NCI-H2227 treated with DMSO at 0.1 percent for 48 hours (cell line): Measurements from ENCODE around the gene ZNF280A.

ENCODE experiments used
- DNase-seq: peaks from one replicate; lab custom pipeline; 2025; lab: John Stamatoyannopoulos, UW

The ZNF280A gene

GRCh38 chr22:22520020-22520656 is at the start of gene ZNF280A:
Gene ZNF280A, minus strand, starts transcription at chr22:22520270. Its CDS starts 4,640 bp downstream, at chr22:22515630.
- DNase-seq, result peak; percentile 3

GRCh38 chr22:22569218-22569617 is 49.1 kb upstream of the ZNF280A start:
- no peak for DNase-seq

- DNase-seq, result no peak
These were observed 45.9 kb upstream of the ZNF280A start for GRCh38 chr22:22565981-22566380.

- peak; percentile 84 for DNase-seq
These were observed 39.0 kb upstream of the ZNF280A start, which contains the start of gene PRAME for GRCh38 chr22:22558972-22559603. Gene PRAME, minus strand, starts transcription at chr22:22559265. Its CDS starts 2,433 bp downstream, at chr22:22556832.

DNA sequence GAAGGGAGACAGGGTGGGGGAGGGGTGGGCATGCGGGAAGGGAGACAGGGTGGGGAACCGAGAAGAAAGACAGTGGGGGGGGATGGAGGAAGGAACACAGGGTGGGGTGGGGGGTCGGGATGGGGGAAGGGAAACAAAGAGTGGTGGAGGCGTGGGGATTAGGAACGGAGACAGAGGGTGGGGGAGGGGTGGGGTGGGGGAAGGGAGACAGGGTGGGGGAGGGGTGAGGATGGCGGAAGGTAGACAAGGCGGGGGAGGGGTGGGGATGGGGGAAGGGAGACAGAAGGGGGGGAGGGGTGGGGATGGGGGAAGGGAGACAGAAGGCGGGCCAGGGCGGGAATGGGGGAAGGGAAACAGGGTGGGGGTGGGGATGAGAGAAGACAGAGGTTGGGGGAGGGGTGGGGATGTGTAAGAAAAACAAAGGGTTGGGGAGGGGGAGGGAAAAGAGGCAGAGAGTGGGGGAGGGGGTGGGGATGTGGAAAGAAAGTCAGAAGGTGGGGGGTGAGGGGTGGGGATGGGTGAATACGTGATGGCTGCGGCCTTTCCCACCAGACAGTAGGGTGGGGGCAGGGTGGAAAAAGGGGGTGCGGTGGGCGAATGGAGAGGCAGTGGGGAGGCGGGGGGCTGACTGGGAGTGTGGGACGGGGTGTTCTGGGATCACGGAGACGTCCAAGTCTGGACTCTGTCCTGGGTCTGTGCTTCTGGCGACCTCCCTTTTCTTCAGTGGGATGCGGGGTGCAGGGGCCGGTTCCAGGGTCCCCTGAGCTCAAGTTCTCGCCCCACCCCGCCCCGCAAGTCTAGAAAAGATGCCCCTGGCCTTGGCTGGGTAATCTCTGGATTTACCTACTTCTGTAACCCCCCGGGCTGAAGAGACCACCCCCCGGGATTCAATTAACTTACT is 38.3 kb upstream of the ZNF280A start:
- DNase-seq, result peak; percentile 55

DNA sequence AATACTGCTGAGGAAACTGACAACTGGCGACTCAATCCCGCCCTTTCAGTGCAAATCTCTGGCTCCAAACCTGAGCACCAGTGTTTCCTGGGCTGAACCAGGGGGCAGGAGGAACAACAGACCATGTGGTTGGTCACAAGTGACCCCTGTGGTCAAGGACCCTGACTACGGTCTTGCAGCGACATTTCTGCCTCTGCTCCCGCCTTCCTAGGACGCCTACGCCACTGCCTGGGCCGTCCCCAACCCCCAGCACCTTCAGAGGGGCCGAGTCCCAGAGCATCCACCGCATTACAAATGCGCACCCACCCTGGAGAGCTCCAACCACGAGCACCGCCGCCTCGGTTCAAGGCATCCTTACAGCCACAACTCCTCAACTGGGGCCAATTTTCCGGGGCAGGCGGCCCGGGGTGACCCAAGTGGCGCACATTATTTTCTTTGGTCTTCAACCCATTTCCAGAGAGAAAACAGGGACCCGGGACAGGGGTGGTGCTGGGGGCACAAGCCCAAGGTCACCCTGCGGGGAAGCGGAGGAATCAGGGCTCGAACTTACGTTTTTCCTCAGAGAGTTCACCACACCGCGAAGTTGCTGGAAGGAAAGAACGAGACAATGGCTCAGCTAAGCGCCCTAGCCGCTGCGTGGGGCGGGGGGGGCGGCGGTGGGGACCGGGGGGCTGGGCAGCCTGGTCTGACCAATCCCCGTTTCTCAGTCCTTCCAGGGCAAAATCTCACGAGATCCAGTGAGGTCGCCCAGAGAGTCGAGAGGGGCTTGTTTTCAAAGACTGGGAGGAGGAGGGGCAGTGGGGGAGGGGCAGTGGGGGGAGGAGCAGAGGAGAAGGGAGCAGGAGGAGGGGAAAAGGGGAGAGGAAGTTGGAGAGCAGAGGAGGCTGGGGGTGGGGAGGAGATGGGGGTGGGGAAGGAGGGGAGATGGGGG is 37.2 kb upstream of the ZNF280A start:
- peak; percentile 78 for DNase-seq

DNA sequence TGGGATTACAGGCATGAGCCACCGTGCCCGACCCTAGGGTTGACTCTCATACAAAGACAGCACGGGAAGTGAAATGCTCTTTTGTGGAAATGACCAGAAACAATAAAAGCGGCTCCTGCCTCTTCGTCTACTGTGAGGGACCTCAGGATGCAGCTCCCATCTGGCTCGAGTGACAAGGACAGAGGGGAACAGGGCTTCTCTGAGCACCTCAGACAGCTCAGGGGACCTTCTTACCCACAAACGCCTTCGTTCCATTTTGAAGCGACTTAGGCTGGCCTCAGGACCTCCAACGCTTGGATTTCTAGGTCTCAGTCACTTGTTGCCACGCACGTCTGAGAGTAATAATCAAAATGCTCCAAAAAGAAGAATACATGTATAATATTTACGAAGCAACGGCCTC is 36.5 kb upstream of the ZNF280A start:
- DNase-seq, result no peak

DNA sequence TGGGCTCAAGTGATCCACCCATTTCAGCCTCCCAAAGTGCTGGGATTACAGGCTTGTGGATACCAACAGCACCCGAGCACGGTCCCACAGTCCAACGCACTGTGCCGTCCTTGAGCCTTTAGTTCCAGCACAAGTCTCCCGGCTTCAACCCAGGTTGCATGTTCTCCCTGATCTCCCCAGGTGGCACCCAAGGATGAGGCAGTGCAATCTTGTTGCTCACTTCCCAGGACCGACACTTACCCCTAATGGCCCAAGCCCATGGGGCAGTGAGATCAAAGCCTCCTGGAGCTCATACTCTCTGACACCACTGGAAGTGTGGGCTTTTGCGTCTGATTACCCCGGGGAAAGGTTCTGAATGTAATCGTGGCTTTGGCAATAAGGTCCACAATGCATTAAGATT is 35.5 kb upstream of the ZNF280A start:
- DNase-seq, result no peak

DNA sequence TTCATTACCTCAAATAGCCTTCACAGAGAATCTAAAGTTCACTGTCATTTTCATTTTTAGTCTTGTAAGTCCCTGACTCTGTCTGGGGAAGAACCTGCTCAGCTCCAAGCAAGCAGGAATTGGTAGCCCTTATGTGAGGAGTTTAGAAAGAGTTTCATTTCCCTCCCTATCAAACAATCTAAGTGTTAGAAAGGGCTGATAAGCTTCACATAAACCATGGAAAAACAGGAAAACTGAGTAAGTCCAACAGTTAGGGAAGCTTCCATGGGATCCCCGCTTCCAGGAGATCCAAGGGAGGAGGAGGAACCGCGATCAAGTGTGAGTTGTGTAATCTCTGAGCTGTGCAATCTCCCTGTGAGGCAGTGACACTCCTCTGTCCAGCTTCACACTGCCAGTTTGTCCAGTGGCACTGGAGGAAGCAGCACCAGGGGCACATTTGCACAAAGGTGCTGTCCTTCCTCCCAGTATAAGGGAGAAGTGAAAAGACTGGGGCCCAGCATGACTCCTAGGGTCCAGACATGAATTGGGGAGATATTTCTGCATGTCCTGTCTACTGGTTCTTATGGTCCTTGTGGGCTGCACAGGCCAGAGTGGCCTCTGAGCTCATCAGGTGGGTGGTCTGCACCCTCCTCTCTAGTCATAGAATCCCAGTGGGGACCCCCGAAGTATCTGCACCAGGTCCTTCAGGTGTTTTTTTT is 34.7 kb upstream of the ZNF280A start:
- no peak for DNase-seq

- DNase-seq, result no peak
These were observed 33.9 kb upstream of the ZNF280A start for GRCh38 chr22:22553735-22554586.

- no peak for DNase-seq
These were observed 33.1 kb upstream of the ZNF280A start for GRCh38 chr22:22553141-22553540.

GRCh38 chr22:22552630-22553029 is 32.6 kb upstream of the ZNF280A start:
- no peak for DNase-seq

DNA sequence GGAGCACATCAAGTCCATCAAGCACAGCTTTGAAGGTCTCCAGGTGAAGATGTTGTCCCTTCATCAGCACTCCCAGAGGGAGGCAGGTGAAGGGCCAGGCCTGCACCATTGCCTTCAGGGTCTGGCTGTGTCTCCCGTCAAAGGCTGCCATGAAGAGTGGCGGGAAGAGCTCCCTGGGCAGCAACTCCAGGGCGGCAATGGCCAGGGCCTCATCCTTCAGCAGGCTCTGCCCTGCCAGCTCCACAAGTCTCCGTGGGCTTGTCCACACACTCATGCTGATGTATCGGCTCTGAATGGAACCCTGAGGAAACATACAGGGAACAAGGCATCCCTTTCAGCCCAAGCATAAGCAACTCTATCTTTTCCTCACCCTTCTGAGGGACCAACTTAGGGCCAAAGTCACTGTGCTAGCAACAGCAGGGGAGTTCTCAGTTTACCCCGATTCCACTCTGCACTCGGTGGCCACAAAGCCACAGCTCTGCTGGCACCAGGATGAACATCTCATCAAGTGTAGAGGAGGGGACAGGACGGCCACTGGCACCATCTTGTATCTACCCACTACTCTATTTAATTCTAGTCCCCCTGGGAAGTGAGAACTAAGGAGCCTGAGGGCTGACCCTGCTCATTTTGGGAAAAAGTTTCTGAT is 30.8 kb upstream of the ZNF280A start:
- no peak for DNase-seq

GRCh38 chr22:22548910-22549309 is 28.8 kb upstream of the ZNF280A start:
- DNase-seq, result no peak

DNA sequence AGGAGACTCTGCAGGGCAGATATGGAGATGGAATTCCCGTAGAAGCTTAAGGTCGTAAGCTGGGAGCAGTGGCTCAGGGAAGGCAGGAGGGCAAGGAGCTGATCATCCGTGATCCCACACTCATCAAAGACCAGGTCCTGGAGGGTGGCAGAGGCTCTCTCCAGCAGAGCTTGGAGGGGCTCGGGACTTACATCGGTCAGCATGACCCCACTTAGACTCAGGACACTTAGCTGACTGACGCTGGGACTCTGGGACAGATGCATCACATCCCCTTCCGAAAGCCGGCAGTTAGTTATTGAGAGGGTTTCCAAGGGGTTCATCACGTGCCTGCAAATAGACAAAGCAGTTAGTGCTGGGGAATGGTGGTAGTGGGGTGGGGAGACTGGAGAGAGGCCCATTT is 28.2 kb upstream of the ZNF280A start:
- no peak for DNase-seq

DNA sequence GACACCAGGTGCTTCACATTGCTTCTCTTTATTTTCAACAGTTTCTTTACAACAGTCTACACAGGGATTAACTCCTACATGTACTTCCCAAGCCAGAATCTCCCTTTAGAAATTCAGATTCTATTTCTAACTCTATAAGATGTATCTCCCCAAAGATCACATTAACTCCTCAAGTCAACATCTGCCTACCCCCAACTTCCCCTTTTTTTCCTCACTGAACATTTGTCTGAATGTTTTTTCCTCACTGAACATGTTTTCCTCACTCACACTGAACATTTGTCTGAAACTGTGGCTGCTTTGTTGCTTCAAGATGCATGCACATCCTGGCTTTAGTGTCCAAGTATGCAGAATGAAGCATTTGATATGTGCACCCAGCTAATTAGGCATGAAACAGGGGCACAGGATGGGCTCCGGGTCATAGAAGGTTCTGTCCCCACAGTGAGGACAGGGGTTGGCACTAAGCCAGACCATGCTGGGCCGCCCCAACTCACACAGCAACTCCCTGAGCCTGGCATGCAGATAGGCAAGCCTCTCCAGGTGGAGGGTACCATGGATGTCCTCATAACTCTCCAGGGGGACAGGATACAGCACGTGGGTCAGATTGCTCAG is 27.7 kb upstream of the ZNF280A start:
- no peak for DNase-seq

DNA sequence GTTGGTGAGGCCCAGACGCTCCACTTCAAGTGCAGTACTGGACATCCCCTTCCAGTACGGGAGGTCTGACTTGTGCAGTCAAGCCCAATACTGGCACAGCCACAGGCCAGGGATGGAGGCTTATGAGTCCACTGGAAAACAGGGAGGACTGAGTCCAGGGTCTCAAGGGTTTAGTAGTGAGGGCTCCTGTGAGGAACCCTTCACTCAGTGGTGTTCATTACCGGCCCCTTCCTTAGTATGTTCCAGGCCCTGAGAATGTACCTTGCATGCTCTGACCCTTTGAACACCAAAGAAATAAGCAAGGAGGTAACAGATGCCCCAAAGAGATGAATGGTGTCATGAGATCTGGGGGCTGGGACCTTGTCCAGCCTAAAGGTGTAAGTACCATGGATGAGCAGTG is 27.2 kb upstream of the ZNF280A start:
- no peak for DNase-seq

DNA sequence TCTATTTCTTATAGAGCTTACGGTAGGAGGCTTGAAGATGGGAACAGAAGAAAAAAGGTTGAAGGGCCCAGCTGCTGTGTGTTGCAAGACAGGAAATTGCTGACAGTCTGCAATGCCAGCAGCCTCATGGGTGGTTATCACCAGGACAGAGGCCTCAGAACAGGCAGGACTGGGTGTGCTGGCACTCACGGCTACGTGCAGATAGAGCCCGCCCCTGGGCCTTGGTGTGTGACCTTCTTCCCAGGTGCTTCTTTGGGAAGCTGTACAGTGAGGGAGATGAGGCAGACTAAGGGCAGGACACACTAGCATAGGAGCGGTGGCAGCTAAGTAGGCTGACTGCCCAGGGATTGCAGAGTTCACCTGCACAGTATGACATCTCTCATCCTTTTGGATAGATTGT is 26.4 kb upstream of the ZNF280A start:
- DNase-seq, result no peak

GRCh38 chr22:22545084-22545483 is 25.0 kb upstream of the ZNF280A start:
- DNase-seq, result no peak
